ENCODE results near the gene FAM168B.
"Not testable (repeated sequence)": the region's sequence is repeated elsewhere in the genome, so short reads cannot be mapped to it uniquely, and the experiment has no call there.

FAM168B gene, protein sequence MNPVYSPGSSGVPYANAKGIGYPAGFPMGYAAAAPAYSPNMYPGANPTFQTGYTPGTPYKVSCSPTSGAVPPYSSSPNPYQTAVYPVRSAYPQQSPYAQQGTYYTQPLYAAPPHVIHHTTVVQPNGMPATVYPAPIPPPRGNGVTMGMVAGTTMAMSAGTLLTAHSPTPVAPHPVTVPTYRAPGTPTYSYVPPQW

DNA sequence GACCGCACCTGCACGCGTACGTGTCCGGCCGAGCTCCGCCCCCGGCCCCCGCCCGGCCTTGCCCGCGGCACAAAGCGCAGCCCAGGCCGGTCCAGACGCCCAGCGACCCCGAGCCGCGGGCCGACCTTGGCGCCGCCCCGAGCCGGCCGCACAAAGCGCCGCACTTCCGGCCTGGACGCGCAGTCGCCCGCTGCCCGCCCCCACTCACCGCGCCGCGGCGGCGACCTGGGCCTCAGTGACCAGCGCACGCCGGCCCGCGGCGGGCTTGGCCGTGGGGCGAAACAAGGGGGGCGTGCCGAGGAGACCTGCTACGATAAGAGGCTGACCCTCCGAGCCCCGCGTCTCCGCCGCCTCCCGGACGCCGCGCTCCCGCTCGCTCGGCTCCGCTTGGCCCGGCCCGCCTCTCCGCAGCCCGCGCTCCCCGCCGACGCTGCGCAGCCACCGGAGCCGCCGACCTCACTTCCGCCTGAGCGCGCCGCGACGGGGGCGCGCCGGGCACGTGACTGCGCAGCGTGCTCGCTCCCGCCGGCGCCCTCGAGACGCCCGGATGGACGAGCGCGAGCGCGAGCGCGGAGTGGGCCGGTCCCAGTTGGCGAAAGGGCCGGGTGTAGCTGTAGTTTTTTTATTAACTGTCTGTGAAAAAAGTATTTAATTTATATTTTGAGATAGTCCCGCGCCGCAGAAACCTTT is at the start of gene FAM168B:
FAM168B (minus strand) TSS at position 455 of the 690 bp plus-strand sequence. CDS start 10,814 bp downstream, outside the sequence.
- peak; percentile 89 for DNase-seq

DNA sequence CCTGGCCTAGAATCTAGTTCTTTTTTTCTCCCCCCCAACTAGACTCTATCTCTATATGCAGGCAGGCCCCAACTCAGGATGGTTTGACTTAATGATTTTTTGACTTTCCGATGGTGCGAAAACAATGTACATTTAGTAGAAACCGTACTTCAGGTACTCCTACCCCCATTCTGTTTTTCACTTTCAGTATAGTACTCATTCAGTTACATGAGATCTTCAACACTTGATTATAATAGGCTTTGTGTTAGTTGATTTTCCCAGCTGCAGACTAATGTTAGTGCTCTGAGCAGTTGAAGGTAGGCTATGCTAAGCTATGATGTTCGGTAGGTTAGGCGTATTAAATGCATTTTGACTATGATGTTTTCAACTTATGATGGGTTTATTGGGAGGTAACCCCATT is 49.6 kb upstream of the FAM168B start:
- no peak for DNase-seq

DNA sequence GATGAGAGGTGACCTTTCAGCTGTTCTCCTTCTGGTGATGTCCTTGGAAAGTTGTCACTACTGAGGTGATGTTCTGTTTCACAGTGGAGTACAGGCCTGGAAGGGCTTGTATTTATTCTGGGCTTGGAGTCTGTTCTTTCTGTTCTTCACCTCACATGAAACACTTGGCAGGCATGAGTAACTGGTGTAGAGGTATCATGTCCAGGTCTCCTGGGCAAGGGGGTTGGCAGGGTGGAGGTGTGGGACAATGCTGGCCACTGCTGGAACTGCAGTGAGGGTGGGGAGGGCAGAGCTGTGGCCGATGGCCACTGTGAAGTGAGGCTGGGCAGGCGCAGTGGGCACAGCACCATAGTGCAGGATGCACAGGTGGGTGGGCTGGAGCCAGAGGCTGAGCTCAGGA is 47.3 kb upstream of the FAM168B start:
- no peak for DNase-seq

DNA sequence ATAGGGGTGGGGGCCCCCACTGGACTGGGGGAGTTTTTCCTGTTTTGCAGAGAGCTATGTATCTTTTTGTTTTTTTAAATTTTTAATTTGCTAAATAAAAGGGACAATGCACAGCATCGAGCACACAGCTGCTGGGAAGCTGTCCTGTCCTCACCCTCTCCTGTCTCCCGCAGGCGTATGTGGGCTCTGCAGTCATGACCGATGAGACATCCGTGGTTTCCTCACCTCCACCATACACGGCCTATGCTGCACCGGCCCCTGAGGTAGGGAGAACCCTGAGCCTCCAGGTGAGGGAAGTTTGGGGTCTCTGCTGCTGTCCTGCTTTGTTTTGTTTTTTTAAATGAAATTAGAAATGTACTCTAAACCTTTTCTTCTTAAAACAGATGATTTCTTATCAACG is 39.5 kb upstream of the FAM168B start:
- DNase-seq, result no peak

DNA sequence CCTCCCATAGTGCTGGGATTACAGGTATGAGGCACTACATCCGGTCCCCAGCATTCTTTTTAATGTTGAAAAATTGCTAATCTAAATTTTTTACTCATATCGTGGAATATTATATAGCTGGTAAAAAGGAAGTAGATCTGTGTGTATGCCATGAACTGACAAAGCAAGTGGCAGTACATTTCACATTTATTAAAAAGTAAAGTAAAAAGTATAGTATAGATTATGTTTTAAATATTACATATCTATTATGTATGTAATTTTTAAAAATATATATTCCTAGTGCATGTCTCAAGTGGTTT is 37.0 kb upstream of the FAM168B start:
- no peak for DNase-seq

DNA sequence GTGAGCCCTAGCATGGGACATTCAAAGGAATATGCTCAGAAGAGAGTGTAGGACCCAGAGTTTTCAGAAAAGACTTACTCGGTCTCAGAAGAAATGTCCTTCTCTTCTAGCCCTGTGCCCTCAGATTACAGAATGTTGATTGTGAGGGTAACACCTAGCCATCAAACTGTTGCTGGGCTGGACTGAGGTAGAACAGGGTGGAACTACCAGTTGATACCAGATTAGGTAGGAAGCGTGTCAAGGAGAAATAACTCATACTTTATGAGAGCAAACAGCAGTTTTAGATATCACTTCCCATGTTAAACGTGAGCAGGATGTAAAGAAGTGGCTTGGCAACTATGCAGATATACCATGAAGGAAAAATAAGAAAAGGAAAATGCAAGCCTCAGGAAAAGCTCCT is 34.7 kb upstream of the FAM168B start:
- DNase-seq, result no peak

DNA sequence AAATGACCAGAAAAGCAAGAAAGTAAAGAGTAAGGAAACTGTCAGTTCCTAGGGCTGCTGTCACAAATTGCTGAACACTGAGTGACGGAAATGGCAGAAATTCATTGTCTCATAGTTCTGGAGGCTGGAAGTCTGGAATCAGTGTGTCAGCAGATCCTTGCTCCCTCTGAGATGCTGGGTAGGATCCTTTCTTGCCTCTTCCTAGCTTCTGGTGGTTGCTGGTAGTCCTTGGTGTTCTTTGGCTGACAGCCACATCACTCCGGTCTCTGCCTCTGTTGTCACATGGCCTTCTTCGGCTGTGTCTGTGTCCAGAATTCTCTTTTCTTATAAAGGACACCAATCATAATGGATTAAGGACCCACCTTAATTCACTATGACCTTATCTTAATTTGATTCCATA is 33.8 kb upstream of the FAM168B start:
- no peak for DNase-seq

DNA sequence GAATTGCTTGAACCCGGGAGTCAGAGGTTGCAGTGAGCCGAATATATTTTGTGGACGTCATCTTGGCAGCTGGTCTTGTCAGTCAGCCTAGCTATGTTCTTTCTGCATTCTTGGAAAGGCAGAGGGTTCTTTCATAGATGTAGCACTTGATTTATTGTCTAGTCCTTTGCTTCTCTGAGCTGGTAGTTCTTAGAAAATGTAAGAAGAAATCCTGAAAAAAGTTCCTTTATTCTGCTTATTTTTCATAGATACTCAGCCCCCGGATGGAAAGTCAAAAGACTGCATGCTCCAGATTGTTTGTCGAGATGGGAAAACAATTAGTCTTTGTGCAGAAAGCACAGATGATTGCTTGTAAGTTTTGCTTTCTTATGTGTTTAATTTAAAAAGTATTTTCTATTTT is 33.2 kb upstream of the FAM168B start:
- no peak for DNase-seq

DNA sequence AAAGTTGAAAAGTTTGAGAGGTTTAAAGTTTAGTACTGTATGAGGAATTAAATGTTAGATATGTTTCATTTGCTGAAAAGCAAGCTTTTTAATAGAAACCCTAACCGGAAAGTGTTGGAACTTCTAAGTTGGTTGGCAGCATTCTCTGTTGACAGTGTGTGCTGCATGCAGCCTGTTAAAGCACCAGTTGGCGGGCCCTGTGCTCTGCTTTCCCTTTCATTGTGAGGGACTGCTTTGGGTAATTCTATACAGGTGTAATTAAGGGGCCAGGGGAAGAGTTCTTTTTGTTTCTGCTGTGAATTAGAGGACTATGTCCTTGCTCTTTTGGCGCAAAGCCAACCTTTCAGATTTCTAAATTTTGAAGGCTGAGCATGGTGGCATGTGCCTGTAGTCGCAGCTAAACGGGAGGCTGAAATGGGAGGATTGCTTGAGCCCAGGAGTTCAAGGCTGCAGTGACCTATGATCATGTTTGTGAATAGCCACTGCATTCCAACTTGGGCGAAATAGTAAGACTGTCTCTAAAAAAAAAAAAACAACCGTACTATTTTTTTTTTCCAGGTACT is 32.0 kb upstream of the FAM168B start:
- no peak for DNase-seq

DNA sequence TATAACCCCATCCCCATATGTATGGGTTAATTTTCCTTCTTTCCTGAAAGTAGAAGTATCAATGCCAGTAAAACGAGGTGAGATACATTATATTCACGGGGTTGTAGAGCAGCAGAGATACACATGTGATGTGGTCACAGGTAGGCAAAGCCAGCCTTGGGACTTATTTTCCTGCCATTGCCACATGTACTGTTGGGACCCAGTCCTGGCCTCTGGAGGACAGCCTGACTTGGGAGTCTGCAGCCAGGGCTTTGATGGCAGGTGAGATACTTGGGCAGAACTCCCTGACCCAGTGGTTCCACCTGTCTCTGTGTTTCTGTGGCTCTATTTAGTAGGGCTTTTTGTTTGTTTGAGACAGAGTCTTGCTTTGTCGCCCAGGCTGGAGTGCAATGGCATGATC is 29.9 kb upstream of the FAM168B start:
- no peak for DNase-seq

DNA sequence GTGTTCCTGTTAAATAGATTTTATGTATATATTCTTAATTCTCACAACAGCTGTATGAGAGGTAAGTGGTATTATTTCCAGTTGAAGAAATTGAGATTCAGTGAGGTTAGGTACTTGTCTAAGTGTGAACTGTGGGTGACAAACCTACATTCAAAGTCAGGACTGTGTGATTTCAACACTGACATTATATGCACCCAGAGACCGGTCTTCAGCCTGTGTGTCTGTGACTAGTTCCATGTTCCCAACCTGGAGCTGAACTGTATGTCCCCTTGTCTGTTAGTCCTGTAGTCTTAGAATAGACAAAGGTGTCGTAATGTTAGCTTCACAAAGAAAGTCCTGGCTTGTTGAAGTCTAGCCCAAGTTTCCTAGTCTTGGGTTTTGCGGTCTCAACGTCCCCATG is 29.2 kb upstream of the FAM168B start:
- DNase-seq, result no peak

DNA sequence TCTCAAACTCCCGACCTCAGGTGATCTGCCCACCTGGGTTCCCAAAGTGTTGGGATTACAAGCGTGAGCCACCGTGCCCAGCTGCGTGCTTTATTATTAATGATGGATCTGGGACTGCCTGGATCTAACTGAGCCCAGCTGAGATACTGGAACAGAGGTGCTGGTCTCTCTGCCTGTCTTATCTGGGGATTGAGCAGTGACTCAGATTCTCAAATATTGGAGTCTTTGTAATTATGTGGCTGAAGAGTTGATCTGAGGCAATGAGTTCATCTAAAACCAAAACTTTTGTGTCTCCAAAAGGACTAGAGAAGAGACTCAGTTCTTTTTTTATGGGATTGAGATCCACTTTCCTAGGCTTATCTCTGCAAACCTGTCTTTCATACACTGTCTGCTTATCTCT is 28.2 kb upstream of the FAM168B start:
- DNase-seq, result no peak

DNA sequence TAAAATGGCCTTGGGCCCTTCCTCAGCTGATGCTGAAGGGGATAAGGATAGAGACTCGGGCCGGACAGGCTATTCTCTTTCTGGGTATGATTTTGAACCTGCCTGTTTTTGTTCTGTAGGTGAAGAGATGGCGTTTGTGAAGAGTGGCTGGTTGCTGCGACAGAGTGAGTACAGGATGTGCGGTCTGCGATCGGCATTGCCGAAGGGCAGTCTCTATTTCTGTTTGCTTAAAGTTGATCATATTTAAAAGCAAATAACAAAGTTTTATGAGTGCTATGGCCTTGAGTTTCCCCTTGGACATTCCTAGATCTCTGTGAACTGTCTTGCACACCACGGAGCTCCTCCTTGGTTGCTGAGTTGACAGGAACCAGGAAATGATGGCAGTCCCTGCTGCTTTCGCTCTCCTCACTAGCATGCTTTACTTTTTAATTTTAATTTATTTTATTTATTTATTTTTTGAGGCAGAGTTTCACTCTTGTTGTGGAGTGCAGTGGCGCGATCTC is 27.6 kb upstream of the FAM168B start:
- no peak for DNase-seq

DNA sequence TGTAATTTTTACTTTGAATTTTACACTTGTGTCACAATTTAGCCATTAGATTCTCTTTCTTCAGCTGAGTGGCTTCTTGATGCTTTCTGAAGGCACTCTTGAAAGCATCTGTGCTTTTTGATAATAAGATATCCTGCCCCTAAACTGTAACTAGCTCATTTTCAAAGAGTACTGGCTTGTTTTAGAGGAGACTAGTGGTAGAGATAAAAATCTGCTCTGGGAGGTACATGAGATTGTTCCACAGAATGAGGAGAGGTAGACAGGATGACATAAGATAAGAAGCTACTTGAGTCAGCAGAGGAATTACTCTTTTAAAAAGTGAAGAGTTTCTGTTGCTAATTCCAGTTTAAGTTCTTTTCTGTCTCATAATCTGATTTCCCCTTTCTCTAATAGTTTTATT is 22.5 kb upstream of the FAM168B start:
- no peak for DNase-seq

DNA sequence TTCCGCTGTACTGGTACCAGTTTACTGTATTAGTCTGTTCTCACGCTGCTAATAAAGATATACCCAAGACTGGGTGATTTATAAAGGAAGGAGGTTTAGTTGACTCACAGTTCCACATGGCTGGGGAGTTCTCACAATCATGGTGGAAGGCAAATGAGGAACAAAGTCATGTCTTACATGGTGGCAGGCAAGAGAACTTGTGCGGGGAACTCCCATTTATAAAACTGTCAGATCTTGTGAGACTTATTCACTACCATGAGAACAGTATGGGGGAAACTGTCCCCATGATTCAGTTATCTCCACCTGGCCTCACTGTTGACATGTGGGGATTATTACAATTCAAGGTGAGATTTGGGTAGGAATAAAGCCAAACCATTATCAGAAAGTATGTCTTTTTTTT is 21.7 kb upstream of the FAM168B start:
- not testable (repeated sequence) for DNase-seq

DNA sequence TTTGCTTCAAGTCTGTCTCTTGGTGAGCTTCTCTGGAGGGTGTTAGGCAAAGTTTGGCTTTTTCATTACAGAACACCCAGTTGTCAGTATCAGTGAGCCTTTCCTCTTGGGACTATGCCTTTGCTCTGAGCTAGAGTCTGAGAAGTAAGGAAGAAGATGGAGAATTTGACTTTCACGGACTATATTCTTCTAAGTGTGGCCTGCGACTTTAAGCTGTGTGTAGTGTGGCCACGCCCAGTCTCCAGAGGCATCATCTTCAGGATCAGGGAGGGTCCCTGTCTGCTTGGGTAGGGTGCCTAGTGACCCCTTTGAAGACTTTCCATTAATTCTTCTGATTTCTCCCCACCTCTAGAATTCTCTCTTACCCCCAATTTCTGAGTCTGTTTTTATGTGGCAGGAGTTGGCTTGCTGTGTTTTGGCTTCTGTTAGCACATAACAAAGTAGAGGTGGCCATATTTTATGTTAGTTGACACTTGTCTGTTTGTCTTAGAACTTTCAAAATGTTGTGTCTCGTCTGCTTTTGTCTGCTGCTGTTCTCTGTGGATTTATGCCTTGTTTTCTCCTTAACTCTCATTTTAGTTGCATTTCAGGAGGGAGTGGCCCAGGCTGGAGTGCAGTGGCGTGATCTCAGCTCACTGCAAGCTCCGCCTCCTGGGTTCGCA is 20.4 kb upstream of the FAM168B start:
- no peak for DNase-seq

DNA sequence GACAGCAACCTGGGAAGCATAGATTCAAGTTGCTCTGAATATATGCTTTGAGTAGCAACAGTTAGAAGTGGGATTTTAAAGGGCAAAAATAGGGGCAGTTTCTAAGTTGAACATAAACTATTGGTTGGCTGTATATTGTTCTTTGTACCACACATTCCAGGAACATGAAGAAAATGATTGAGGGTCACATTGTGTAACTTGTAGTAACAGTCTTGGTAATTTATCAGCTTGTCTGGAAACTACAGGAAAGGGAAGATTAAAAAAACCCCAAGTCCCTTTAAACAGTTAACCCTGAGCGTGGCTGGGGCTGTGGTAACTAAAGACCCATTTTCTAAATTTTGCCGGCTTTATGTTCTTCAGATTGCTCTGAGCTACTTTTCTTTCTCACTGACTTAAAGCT is 19.3 kb upstream of the FAM168B start:
- no peak for DNase-seq

DNA sequence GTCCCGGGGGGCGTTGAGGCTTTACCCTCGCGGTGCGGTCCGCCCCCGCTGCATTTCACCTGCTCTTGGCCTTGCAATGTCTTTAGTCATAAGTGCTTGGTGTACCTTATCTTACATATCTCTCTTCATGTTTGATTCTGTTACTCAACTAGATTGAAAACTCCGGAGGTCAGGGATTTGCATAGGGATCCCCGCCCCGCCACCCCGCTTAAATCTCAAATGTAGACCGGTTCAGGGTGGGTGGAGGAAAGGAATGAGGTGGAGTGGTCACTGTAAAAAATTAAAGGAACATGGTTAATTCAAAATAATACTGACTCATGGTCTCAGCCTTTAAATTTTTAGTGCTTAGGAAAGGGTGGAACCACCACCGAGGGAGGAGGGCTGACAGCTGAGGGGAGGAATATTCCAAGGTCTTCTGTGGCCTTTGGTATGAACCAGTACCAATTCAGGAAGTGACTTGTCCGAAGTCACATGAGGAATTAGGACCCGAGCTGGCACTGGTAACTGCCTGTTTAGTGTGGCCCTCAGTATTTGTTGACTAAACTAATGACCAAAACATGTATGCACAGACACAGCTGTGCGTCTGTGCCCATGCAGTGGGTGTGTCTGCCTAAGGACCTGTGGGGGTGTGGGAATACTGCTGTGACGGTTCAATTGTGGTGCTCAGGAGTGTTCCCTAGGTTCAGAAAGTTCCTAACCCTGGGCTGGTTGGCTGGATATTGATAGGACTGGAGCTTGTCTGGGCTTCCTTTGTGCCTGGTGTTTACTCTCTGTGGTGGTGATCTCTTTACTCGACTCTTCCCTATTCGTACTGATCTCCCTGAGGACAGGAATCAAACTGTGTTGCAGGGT is 12.9 kb upstream of the FAM168B start:
- DNase-seq, result peak; percentile 58

DNA sequence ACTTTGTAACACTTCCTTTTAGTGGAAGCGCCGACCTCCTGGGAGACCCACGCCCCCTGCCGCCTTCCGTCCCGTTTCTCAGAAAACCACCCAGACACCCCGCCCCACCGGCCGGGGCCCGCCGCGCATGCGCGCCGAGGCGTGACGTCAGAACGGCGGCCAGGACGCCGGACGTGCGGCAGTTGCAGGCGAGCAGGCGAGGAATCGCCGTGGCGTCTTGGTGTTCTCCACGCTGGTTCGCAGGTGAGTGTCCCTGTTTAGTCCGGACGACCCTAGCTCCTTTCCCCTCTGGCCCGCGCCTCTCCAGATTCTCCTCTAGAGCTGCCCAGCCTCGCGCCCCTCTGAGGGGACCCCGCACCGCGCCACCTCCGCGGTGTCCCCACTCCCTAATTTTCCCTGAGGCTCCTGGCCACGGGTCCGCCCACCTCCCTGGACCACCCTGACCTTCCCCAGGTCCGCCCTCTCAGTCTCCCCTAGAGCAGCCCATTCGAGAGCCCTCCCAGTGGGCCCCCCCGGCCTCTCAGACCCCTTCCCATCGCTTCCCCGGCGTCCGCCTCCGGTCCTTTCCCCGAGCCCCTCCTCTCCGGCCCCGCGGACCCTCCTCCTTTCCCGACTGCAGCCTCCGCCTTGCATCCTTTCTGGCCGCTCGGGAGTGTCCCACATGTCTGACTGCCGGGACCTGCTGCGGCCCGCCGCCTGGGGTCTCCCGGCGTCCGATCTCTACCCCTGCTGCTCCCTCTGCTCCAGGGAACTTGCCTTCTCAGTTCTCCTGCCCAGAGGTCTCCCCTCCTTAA is 12.1 kb upstream of the FAM168B start, which contains the start of gene PLEKHB2:
PLEKHB2 (plus strand) TSS at position 181 of the 794 bp plus-strand sequence. CDS start 15,606 bp downstream, outside the sequence.
- DNase-seq, result peak; percentile 93

DNA sequence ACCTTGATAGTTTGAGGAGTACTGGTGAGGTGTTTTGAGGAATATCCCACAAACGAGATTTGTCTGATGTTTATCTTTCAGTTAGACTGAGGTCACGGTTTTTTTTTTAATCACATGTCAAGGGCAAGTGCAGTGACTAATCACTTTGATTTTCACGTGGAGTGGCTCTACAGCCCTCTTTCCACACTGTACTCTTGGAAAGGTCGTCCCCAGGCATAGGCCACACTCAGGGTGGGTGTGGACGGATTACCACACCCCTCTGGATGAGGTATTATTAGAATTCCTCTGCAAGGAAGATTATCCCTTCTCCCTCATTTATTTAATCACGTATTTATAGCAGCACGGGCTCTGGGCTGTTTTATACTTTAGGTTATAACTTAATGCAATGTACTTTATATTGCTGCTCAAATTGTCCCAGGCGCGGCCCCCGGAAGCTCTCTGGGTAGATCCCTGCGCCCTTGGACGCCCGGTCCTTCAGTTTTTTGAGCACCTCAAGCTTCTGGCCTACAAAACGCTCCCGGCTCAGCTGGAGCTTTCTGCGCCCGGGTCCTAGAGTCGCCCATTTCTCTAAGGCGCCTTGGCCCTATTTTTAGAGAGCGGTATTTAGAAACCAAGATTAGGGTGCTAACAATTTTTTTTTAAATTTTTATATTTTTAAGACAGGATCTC is 11.4 kb upstream of the FAM168B start:
- peak; percentile 54 for DNase-seq

DNA sequence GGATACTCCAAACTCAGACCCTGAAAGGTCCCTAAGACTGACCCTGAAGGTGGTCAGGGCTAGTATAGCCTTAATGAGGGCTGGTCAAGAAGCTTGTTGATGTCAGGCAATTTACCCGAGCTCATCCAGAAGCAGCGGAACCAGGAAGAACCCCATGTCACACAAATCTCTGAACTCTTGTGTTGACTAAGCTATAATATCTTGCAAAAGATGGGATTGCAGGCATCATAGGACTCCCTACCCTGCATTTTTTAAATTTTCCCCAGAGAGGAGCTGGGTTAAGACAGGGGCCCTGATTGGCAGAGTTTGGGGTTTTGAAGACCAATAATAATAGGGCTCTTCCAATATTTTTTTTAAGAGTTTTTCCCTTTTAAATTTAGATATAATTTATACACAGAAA is 9.9 kb upstream of the FAM168B start:
- no peak for DNase-seq

Measured in stimulated activated CD4-positive, alpha-beta T cell treated with anti-CD3 and anti-CD28 coated beads, Interleukin-15, amount 100 ng/mL, for 24 hours (primary cell).